ENCODE data around the gene SAXO2.
"Not testable (repeated sequence)": the region's sequence is repeated elsewhere in the genome, so short reads cannot be mapped to it uniquely, and the experiment has no call there.

The SAXO2 gene, protein sequence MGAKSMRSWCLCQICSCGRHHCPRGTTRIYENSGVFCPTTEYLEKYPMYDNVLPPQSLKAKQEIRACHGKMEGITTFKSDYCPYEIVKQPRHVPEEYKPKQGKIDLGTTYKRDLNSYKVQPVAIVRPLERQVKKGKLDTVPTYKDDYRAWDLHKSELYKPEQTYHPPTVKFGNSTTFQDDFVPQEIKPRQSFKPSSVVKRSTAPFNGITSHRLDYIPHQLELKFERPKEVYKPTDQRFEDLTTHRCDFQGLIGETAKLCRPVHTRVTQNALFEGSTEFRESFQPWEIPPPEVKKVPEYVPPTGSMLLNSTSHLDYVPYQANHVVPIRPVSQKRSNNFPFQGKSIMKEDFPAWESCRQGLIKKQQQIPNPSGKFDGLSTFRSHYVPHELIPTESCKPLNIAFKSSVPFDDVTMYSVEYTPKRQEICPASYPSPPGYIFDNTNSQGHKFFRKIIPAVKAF

DNA sequence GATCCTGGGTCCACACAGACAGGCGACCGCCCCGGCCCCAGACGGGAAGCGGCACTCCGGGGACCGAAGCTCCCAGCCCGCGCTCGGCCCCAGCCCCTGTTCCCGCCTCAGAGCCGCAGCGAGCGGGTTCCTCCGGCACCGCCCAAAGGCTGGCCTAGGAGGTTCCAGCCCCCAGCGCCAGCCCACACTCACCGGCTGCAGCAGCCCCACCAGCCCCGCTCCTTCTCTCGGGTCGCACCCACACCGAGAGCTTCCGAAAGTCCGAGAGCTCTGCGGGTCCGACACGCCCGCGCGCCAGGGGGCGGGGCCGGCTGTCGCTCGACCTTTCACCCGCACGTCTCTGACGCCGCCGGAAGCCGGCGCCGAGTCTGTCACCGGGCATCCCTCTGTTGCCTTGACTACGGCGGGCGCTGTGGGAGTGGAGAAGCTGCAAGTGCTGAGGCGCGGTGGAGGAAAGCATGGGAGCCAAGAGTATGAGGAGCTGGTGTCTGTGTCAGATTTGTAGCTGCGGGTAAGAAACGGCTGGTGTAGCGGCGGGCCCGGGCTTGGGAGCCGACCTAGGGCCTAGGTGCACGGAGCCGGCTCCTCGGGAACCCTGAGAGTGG lies at the start of gene SAXO2, which contains the start of gene EFL1:
SAXO2 (plus strand) TSS at position 397 of the 605 bp plus-strand sequence; CDS start at position 459, 62 bp downstream.
EFL1 (minus strand) TSS at position 313 of the 605 bp plus-strand sequence. CDS start 956 bp downstream, outside the sequence.
- DNase-seq = peak; percentile 96

DNA sequence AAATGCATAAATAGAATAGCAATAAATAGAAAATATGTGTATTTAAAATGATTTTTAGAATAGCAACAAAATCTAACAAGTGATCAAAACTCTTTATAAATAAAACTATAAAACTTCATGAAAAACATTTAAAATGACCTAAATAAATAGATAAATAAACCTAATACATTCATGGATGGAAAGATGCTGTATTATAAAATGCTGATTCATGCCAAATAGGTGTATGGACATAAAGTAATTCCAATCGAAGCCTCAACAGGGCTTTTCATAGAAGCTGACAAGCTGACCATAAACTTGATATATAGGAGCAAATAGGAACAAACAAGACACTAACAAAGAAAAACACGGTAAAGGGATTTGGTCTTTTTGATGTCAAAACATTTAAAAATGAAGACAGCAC lies 46.5 kb upstream of the SAXO2 start:
- DNase-seq = not testable (repeated sequence)

DNA sequence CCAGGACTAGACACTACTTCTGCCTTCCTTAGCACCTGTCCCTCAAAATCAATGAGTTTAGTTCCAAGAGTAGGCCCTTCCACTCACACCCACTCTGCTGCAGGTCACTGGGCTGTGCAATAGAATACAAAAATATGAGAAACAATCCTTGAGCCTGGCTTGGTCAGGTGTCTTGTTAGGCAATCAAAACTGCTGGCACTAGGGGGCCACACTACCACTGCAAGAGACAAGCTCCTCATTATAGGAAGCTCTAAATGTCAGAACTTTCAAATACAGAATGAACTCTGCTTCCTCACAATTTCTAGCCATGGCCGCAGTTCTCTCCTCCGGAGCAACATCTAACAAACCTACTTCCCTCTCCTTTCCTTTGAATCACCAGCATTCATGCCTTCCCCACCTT lies 41.1 kb upstream of the SAXO2 start:
- peak; percentile 26 for DNase-seq

DNA sequence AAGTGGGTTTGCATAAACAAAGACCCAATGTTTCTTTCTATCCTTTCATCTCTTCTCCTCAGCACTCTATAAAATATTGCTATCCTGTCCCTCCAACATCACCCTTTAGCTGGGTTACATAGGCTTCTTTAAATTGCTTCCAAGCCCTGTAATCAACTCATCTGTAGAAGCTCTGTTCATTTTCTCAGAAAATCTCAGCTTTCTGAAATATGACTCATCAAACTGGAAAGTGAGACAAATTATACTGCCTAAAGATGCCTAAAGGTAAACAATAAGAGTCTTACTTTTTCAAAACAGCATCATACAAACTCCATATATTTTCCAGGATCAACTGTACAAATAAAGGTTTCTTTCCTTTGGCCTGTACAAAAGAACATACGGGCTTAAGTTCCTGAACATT lies 33.9 kb upstream of the SAXO2 start:
- DNase-seq = no peak

DNA sequence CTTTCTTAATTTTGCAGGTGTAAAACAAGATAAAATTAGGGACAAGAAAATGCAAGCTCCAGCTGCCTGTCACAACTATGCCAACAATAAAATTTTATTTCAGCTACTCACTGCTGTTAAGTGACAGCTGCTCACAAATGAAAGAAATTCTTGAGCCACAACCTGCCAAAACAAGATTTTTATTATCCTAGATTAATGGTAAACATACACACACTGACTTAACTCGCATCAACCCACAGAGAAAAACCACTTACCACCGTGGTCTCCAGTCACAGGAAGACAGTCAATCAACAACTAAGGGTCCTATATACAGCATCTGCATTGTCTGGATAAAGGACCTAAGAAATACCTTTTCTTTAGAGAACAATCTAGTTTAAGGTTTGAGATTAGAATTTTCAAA lies 31.4 kb upstream of the SAXO2 start:
- no peak for DNase-seq

DNA sequence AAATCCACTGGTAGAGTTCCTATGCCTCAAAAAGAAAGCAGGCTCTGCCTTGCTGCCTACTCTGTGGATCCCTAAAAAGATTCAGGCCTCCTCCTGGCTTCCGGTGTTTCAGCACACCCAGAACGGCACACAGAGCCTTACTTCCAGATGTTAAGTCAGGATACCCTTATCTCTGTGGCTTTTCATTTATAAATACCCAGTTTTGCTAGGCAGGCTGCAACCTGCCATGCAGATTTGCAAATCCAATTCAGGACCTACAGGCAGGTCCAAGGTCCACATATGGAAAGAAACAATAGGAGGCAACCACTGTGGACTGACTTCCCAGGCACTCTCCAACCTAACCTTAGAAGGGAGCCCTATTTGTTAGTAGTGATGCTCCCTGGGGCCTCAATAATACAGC lies 30.8 kb upstream of the SAXO2 start:
- DNase-seq = no peak

DNA sequence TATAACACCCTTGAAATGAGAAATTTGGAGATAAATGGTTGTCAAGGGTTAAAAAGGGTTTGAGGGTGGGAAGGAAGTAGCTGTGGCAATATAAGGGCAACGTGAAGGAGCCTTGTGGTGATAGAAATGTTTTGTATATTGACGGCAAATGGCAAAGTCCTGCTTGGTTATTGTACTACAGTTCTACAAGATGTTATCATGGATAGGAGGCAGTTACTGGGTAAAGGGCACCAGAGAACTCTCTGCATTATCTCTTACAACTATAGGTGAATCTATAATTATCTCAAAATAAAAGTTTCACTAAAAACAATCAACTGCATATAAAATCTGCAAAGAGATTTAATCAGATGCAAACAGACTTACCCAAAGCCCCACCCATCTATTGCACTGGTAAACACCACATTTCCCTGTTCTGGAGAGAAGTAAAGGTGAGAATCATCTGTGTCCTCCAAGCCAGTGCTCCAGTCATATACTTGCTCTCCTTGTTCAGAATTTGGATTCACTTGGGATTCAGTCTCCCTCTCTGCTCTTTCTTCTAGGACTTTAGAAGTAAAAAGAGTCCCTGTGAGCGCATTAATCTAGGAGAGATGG lies 24.6 kb upstream of the SAXO2 start:
- not testable (repeated sequence) for DNase-seq

DNA sequence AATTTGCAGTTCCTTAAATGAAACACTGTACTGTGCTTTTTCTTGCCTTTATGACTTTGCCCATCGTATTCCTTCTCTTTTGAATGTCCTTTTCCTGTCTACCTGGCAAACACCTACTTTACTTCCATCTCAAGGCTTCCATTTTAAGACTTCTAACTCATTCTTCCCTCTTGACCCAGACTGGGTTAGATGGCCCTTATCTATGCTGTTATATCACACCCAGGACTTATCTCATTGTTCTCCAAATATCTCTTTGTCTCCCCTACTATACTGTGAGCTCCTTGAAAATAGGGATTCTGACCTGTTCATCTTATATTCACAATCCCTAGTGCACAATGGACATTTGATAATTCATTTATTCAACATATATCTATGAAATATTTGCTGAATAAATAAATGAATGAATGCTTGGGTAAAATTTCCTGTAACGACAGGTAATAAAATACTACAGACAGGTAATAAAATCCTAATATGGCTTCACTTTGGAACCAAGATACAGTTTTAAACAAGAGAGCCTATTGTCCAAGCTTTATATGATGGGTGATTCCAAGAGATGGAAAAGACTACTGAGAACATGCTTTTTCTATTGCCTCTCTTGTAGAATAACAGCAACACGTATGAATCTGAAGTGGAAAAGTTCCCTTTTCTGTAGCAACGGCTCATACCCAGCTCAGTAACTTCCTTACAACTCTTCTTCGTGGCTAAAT lies 22.8 kb upstream of the SAXO2 start:
- DNase-seq = no peak

DNA sequence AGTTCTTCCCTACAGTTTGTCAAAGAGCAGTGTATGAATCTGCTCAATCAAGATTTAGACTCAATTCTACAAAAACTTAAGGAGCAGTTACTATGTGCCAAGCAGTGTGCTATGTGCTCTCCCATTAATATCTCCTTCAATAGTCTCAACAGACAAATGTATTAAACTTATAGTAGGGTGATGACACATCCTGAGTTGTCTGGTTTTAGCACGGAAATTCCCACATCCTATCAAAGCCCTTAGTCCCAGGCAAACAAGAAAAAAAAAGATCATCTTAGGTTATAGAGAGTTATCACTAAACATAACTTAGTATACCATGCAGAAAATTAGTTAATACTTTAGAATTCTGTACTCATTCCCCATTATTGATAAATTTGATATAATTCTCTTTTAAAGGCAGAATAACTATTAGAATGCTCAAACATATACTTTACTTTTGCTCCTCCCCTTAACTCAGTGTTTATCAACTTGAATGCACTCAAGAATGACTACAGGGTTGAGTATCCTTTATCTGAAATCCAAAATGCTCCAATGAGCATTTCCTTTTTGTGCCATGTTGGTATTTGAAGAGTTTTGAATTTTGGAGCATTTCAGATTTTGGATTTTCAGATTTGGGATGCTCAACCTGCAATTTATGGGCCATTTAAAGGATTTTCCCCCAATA lies 20.6 kb upstream of the SAXO2 start:
- not testable (repeated sequence) for DNase-seq

DNA sequence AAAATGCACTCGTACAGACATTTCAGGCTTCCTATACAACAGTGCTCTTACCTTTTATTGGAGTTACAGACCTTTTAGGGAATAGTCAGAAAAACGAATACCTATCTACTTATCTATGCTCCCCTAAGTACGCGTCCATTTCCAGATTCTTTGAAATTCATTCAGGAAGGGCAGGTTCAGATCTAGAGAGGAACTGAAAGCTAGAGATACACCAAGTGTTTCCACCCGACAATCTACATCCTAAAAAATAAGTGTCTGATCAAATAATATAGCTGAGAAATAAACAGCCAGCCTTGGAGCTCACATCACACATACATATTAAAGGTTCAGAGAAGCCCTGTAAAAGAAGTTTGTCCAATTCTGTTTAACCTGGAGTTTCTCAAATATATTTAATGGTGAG lies 19.0 kb upstream of the SAXO2 start:
- DNase-seq = not testable (repeated sequence)

DNA sequence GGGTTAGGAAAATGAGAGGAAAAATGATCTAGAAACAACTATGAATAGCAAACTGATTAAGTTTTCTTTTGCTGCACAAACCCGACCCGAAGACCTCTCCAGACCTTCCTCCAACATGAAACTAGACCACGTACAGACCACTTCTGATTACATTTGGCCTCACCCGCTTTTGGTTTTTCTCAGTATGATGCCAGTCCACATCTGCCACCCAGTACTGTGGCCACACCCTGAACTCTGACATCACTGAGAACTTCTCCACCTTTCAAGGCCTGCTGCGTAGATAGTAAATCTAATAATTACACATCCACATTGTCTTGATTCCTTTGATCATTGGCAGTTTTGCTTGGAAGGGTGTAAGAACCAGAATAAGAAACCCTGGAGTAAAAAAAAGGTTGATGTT lies 16.7 kb upstream of the SAXO2 start:
- DNase-seq = not testable (repeated sequence)

DNA sequence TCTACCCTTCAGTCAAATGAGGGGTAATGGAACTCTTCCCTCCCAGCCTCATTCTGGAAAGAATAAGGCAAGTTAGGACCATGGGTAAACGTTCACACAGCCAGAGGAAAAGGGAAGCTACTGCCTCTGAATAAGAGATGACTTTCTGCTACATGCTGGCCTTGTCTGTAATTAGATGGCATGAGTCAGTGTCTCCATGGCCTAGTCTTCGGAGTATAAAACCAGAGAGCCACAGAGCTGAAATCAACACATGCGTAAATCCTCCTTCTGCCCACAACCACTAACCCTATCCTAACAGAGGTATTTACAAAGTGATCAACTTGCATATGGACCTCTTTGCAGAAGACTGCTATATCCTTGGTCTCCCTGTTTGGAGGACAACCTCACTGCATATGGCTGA lies 14.4 kb upstream of the SAXO2 start:
- DNase-seq = not testable (repeated sequence)

DNA sequence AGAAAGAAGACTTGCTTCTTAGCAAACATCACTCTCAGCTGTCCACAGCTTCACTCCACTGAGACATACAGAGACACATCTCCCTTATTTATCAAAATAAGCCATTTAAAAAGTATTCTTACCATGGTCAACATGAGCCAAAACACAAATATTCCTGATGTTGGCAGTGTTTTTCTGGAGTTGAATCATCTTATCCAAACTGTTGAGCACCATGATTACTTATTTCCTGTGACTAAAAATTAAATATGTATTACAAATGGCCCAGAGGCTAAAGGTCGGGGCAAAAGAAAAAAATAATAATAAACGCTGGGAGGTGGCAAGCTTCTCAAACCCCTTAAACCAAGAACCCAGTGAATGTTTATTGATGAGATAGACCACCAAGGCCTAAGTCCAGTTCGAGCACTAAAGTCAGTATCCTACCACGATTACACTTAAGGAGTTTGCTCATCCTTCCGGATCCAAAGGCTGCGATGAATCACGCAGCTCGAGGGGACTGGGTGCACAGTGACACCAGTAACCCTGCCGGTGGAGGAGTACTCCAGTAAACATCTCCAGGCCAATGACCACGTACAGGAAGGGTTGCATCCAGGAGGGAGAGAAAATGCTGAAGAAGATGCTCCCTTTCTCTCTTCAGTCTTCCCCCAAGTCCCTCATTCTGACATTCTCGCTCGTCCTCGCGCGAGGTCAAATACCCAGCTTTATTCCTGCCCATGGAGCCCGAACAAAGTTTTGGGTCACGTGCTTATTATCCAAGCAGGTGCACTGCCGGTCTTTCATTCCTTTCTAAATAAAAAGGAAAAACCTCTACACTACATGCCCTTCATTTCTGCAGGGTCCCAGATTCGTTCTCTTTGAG lies 824 bp upstream of the SAXO2 start:
- DNase-seq = peak; percentile 61

DNA sequence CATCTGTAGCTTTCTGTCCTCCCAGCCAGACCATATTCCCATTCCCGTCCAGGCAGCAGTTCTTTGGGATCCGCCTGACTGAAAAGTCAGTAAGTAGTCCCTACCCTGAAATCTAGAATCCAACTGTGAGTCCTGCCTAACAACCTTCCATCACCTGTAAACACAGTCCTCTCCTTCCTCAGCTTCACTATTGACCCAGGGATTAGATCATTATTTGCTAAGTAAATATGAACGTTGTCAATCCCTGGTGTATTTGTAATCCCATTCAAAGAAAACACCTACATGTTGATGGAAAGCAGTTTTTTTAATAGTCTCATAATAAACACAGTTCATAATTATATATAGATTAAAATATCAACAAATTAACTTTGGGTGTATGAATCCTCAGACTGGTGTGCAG lies 732 bp downstream of the SAXO2 start:
- DNase-seq = no peak

DNA sequence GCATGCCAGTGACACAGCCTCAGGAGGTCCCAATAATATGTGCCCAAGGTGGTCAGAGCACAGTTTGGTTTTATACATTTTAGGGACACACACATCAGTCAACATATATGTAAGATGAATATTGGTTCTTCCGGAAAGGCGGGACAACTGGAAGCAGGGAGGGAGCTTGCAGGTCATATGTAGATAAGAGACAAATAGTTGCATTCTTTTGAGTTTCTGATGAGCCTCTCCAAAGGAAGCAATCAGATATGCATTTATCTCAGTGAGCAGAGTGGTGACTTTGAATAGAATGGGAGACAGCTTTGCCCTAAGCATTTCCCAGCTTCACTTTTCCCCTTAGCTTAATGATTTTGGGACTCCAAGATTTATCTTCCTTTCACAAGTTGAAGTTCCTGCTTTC lies 4.5 kb downstream of the SAXO2 start:
- not testable (repeated sequence) for DNase-seq

DNA sequence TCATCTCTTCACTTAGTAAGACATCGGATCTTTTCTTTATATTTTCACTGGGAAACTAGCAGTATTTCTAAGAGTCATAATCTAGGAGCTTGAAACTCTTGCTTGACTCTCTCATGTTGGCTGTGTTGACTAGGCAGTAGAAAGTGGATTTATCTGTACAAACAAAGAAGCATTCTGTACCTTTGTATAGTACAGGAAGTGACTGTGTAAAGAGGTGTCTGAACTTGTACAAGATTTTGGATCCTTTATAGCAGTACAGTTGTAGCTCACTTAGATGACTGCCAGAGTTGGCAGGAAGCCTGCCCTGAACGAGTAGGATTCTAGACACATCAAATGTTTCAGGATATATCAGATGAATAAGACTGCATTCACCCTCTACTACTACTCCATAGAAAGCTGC lies 5.8 kb downstream of the SAXO2 start:
- not testable (repeated sequence) for DNase-seq

DNA sequence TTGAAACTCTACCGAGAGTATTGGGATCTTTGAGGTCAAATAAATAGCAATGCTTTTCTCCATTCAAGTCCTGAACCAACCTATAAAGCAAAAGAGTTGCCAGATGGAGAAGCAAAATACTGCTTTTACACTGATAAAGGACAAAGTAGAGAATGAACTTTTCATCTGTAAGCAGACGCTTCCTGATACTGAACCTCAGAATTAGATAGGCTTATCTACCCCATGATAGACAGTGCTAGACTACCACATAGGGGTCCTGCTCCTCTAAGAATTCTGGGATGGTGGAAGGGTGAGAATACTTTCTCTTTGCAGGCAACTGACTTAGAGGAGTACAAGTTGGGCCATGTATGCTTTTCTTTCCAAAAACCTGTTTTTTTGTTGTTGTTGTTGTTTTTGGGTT lies 9.5 kb downstream of the SAXO2 start:
- no peak for DNase-seq

DNA sequence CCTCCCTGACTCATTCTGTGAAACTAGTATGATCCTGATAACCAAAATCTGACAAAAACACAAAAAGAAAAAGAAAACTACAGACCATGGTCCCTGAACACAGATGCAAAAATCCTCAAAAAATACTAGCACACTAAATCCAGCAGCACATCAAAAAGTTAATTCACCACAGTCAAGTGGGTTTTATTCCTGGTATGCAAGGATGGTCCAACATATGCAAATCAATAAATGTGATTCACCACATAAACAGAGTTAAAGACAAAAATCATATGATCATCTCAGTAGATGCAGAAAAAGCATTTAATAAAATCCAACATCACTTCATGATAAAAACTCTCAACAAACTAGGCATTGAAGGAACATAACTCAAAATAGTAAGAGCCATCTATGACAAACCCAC lies 12.8 kb downstream of the SAXO2 start:
- no peak for DNase-seq

DNA sequence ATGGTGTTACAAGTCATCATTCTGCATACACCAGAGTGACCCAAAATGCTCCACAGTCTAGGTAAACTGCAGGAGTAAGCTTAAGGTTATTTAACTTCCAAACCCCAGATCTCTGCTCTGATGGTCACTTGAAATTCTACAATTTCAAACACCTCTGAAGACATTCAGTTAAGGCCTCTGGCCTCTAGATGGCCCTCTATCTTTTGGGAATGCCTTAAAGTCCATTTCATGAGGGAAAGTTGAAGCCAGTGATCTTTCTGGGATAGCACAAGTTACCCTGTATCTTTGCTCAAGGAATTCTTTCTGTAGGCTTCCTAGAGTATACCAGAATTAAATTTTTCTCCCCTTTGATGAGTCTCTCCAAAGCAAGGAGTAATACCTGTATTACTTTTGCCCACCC lies 18.7 kb downstream of the SAXO2 start:
- DNase-seq = not testable (repeated sequence)

DNA sequence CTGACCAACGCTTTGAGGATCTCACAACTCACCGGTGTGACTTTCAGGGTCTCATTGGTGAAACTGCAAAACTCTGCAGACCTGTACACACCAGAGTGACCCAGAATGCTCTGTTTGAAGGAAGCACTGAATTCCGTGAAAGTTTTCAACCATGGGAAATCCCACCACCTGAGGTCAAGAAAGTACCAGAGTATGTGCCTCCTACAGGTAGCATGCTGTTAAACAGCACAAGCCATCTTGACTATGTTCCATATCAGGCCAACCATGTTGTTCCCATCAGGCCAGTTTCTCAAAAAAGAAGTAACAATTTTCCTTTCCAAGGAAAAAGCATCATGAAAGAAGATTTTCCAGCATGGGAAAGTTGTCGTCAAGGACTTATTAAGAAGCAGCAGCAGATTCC lies 19.8 kb downstream of the SAXO2 start:
- not testable (repeated sequence) for DNase-seq

DNA sequence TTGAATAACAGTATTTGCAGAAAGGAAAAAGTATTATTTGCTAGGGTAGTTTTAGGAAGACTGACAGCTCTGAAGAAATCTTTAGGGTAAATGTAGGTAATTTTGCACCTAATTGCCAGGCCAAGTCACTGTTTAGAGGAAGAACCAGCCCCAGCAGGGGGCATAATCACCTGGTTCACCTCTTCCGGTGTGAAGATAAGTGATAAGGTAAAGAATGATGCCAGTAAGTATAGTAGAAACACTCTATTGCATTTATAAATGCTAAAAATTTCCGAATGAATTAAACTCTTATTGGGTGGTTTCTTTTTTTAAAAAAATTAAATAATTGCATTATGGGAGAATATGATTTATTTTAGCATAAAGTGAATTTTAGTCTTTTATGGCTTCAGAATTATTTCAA lies 21.8 kb downstream of the SAXO2 start:
- not testable (repeated sequence) for DNase-seq

DNA sequence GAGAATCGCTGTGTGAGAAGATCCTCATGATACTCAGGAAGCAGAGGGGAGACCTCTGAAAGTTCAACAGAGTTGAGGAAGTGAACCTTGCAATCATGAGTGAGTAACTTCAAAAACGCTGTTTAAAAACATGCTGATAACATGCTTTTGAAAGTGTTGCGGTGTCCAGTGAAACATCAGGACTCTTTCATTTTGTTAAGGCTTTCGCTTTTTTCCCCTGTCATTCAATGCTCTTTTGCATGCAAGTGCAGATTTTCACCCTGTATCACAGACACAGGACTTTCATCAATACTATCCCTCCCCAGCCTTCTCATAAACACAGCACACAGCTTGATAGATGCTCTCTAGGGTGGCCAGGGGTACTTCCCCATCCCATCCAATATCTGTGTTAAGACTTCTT lies 23.9 kb downstream of the SAXO2 start:
- not testable (repeated sequence) for DNase-seq
